PC-9 (cell line): ENCODE measurements around the gene ZNF506.

Experiments used
- CTCF ChIP-seq: fragments of 200-600 bp; sonication (generic); conservative IDR thresholded peaks from 2 replicates; pipeline ENCODE4 v1.6.1; 2017; ENCODE audit warnings: mixed run types, antibody characterized with exemption, mild to moderate bottlenecking, moderate library complexity
- EZH2 ChIP-seq: fragments of 200-600 bp; sonication (generic); IDR thresholded peaks from 2 replicates; pipeline ENCODE4 v1.8.0; 2017; ENCODE audit warnings: antibody characterized with exemption, low read depth

- TF ChIP-seq CTCF, result no peak
- TF ChIP-seq EZH2, result no peak
Observed at GRCh38 chr19:19835560-19836038, 14.0 kb upstream of the ZNF506 start.
